Measurements from ENCODE around the gene SORCS2.

Gene SORCS2

GRCh38 chr4:7428261-7429068, 236.1 kb downstream of the SORCS2 start:
- DNase-seq (ENCODE audit: low spot score): no peak

DNA sequence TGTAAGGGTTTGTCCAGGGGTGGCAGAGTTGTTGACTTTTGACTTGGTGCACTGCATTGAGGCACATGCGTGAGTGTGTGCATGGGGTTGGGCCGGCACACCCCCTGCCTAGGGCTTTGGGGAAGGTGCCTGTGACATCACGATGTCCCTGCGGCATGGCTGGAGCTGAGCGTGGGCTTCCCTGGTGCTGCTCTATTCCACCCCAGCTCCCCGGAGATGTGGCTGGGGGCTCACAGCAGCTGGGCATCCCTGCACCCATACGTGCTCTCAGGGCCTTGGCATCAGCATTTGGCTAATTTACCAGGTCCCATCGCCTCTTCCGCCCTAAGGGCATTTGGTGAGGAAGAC, 236.7 kb downstream of the SORCS2 start:
- no peak for DNase-seq (ENCODE audit: low spot score)

DNA sequence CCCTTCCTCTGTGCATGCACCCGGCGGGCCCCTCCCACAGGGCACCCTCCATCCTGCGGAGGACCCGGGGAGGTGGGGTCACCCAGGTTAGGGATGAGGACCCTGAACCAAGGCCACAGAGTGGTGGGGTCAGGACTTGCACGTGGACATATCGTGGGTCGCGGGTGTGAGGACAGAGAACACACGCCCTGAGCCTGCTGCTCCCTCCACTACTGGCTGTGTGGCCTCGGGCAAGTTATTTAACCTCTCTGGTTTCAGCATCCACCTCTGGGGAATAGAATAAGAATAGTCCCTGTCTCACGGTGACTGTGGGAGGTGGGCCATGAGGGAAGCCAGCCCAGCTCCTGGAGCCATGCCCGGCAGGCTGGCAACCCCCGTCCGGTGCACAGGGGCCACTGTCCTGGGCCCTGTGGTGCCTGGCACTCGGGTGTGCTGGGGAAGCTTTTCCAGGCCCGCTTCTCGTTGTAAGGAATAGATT, 237.3 kb downstream of the SORCS2 start:
- DNase-seq (ENCODE audit: low spot score): no peak

DNA sequence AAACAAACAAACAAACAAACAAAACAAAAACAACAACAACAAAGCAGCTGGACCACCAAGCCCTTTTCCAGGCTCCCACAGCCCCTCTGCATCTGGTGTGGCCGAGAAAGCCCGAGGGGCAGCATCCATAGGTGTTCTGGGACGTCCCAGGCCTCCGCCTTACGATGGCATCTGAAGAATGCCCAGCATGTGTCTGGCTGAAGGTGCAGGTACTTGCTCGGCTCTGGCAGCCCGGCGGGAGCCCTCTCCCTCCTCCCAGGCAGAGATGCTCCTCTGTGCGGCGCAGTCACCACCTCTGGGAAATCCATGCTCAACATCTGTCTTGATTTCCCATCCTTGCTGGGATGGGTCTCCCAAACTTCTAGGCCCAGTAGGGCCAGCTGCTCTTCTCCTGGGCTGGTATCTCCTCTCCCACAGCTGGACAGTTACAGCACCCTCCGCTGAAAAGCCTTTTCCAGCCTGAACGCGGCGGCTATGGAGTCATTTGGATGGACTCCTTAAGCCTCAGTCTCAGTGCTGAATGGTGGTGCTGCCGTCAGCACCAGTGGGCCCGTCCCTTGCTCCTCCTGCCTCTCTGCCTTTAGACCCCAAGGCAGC, 238.1 kb downstream of the SORCS2 start:
- DNase-seq (ENCODE audit: low spot score): no peak

DNA sequence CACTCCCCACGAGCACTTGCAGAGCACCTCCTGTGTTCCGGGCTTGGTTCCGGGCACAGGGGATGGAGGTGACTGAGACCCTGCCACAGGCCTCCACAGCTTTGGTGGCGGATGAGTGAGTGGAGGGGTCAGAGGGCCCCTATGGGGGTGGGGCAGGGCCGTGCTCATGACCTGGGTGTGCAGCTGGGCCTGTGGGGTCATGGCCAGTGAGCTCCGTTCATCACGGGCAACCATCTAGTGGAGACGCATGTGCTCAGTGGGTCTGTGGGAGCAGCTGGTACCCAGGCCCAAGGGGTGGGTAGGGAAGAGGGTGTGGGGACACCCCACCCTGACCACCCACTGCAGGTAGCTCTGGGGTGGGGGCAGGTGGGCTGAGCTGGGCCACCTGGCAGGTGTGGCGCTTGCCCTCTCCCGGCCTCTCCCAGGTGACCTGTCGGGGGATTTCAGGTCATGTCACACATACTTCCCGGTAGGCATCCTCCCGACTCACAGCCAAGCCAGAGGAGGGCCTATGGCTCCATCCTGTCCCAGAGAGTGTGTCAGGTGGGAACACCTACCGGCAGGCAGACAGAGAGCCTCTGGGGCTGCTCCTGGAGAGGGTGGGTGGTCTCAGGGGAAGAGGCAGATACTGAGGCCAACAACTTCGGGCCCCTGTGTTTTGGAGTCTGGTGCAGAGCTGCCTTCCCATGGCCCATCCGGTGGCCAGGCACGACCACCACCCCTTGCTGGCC, 238.8 kb downstream of the SORCS2 start:
- no peak for DNase-seq (ENCODE audit: low spot score)

- no peak for DNase-seq (ENCODE audit: low spot score)
Observed at GRCh38 chr4:7431696-7432530, 239.6 kb downstream of the SORCS2 start.

DNA sequence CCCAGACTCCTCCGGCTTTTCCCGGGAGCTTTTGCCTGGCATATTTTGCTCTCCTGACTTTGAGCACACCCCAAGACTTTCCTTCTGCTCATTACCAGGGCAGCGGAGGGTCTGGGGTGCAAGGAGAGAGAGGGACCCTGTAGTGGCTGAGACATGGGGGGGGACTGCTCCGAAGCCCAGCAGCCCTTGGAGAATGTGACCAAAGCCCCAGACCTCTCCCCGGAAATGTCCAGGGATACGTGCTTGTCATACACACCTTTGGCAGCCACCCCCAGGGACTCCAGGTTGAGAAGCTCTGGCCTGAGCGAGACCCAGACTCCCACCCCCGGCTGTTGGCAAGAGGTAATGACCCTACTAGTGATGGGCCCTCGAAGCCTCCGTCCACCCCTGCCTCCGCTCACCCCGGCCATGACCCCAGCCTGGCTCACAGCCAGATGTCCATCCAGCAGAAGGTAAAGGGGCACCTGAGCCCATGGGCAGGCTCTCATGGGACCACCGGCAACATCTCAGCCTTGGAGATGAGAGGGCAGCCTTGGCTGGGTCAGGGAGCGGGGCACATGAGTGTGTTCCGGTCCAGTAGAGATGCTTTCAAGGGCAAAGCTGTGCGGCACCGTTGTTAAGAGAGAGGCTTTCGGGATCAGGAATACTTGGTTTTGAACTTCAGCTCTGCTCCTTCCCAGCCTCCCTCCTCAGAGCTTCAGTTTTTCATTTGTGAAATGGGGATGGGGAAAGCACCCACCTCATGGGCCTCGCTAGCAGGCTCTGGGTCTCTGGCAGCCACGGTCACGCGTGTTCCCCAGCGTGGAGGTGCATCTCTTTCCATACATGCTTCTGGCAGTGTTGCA, 240.4 kb downstream of the SORCS2 start:
- no peak for DNase-seq (ENCODE audit: low spot score)

DNA sequence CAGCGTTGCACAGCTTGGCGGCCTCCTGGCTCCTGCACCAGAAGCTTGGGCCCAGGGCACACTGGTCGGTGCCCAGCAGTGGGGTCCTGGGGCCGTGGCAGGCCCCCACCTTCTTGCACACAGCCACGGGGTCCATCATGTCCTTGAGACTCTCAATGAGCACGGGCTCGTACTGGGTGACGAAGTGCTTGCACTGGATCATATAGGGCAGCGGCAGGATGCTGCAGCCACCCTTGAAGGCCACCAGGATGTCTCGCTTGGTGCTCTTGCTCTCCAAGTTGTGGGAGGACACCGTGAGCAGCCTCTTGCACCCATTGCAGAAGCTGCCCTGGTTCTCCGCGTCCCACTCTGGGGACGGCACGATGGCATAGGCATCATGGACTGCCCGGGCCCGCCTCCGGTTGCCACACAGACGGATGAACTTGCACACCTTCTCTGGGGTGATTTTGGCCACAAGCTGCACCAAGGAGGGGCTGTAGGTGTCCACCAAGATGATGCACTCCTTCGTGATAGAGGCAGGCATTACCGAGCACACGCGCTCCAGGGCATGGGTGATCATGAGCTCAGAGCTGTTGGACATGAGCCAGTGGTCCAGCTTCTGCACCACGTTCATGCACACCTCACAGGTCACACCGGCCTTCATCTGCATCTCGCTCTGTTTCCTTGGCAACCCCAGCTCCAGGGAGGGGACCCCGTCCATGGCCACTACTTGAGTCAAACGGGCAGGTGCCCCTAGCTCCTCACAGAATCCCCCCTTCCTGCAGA, 241.2 kb downstream of the SORCS2 start:
- DNase-seq (ENCODE audit: low spot score): no peak

- no peak for DNase-seq (ENCODE audit: low spot score)
Observed at GRCh38 chr4:7434141-7434765, 241.9 kb downstream of the SORCS2 start.

DNA sequence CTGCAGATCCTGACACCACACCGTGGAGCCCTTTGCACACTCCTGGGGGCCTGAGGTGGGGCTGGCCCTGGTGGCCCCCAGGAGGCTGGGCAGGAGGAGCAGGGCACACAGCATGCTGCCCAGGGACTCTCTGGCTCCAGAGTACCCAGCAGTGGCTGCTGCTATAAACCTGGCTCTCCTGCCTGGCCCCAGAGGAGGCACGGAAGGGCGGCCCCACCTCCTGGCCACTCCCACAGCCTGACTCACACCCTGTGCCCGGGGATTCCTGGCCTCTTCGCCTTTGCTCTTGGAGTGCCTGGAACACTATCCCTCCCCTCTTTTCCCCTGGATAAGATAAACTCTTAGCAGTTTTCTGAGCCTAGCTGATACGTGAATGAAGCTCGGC, 242.4 kb downstream of the SORCS2 start, which contains the start of gene PSAPL1:
TSS of gene PSAPL1 (minus strand) at position 165 of the 385 bp plus-strand sequence. CDS start at position 114, 51 bp downstream.
- DNase-seq (ENCODE audit: low spot score): no peak

DNA sequence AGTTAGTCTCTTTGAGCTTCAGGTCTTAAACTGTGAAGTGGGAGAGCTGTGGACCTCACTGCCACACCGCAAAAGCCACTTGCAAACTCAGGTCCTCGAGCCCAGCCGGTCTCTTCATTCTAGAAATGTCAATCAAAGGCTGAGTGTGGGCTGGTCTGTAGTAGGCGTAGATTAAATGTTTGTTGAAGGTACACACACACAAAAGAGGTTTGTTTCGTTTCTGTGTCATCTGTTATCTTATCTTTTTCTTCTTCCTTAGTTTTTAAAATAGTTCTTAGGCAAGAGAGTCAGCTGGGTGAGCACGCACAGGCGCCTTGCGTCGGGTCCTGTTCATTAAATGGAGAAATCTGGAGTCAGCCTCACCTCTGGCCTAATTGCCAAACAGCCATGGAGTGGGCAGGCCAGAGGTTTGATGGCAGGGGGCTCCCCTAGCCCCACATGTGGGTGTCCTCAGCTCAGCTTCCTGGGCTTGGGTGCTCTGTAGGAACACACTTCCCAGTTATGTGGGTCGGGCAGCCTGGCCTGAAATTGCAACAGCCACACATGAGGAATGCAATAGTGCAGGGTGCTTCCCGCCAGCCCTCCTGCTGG, 243.2 kb downstream of the SORCS2 start:
- no peak for DNase-seq (ENCODE audit: low spot score)

- DNase-seq (ENCODE audit: low spot score): no peak
Observed at GRCh38 chr4:7436256-7436655, 243.9 kb downstream of the SORCS2 start.

DNA sequence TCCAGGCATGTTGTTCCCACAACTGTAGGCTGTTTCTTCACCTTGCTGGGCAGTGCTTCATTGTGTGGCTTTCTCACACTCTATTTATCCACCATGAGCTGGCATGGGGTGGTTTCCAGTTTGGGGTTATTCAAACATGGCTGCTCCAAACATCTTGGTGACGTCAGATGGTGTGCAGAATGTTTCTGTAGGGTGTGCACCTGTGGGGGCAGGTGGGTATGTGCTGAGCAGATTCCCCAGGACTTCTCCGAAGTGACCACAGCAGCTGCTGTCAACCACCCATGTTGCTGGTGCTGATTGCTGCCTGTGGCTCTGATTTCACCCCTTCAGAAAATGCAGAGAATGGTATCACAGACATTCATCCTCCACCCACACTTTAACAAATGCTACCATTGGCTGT, 247.4 kb downstream of the SORCS2 start:
- no peak for DNase-seq (ENCODE audit: low spot score)

DNA sequence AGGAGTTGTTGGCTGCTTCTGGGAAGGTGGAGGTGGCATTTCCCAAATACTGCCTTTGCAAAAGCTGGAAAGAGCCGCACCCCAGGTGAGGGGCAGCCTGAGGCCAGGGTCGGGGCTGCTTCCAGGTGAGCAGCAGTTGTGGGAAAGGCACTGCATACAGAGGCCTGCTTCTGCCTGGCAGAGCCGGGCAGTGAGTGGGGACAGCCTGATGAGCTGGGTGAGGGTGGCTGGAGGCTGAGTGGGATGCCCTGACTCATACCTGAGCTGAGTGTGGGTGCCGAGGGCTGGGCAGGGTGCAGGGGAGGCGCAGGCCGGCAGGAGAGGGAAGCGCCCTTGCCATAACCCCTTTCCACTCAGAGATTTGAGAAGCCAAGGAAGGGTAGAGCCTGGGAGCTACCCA, 248.9 kb downstream of the SORCS2 start:
- no peak for DNase-seq (ENCODE audit: low spot score)

DNA sequence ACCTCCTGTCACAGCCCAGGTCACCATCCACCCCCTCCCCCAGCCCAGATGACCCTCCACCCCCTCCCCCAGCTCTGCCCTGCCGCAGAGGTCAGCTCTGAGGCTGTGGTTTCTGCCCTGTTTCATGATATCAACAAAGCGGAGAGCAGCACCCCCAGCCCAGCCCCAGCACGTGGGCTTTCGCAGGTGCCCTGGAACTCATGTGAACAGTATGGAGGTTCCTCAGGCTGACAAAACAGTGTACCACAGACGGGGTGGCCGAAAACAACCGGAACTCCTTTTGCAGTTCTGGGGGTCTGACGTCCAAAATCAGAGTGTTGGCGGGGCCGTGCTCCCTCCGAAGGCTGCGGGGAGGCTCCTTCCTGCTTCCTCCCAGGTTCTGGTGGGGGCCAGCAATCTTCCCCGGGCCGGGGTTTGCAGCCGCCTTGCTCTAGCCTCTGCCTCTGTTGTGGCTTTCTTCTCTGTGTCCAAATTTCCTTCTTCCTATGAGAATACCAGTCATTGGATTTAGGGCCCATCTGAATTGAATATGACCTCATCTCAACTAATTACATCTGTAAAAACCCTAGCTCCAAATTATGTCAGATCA, 250.3 kb downstream of the SORCS2 start:
- no peak for DNase-seq (ENCODE audit: low spot score)

GRCh38 chr4:7444314-7444713, 252.0 kb downstream of the SORCS2 start:
- DNase-seq (ENCODE audit: low spot score): no peak

GRCh38 chr4:7444731-7445130, 252.4 kb downstream of the SORCS2 start:
- no peak for DNase-seq (ENCODE audit: low spot score)

- no peak for DNase-seq (ENCODE audit: low spot score)
Observed at GRCh38 chr4:7447236-7447635, 254.9 kb downstream of the SORCS2 start.

DNA sequence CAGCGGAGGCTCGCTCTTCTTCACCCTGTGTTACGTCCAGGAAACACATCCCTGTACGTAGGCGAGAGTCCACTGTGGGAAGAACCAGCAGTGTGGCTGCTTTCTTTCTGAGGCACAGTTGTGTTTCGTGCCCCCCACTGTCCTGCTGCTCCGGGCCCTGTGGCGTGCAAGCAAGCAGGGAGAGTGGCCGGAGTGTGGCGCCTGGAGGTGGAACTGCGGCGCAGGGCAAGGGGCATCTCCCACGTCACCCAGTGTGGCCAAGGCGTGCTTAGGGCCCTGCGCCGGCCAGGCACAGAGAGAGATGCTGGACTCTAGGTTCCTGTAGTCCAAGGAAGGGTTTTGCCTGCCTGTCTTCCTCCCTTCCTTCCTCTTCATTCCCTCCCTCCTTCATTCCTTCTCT, 255.7 kb downstream of the SORCS2 start:
- DNase-seq (ENCODE audit: low spot score): no peak
